ENCODE data around the gene ULBP2.

DNA sequence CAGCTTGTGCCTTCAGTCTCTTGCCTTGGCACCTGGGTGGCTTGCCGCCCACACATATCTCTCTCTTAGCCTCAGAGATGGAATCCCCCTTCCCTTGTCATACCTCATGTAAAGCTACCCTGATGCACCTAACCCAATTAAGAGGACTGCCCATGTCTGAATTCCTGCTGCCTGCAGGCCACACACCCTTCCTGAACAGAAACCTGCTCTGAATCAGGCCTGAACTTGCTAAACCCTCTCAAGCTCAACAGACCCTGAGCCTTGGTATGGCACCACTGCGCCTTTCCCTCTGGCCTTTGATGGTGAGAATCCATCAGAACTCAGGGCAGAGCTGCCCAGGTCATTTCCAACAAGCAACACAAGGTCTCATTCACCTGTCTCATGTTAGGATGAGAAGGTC is 24.1 kb upstream of the ULBP2 start:
- TF ChIP-seq, protein P1, sequence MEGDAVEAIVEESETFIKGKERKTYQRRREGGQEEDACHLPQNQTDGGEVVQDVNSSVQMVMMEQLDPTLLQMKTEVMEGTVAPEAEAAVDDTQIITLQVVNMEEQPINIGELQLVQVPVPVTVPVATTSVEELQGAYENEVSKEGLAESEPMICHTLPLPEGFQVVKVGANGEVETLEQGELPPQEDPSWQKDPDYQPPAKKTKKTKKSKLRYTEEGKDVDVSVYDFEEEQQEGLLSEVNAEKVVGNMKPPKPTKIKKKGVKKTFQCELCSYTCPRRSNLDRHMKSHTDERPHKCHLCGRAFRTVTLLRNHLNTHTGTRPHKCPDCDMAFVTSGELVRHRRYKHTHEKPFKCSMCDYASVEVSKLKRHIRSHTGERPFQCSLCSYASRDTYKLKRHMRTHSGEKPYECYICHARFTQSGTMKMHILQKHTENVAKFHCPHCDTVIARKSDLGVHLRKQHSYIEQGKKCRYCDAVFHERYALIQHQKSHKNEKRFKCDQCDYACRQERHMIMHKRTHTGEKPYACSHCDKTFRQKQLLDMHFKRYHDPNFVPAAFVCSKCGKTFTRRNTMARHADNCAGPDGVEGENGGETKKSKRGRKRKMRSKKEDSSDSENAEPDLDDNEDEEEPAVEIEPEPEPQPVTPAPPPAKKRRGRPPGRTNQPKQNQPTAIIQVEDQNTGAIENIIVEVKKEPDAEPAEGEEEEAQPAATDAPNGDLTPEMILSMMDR (conservative IDR thresholded peaks at IDR 0.05) = no peak
- no peak for TF ChIP-seq ZFX (IDR thresholded peaks at IDR 0.05)

Data from C4-2B (cell line).